ENCODE results near the gene ABCF1. TPM values are rescaled to one million over a fixed set of nuclear protein-coding genes. Genes with fewer than 3 reads are reported as not detected.

ABCF1 gene
- total RNA-seq, 1 donor: 37.3 TPM

- no peak overlapping the region for H3K27ac ChIP-seq (ENCODE audit: low read depth, low read length)
- H3K27me3 ChIP-seq (ENCODE audit: insufficient read depth, low read length): no peaks in the 10 kb centered on the region
- no peak overlapping the region for H3K4me3 ChIP-seq (ENCODE audit: insufficient read depth, low read length)
- no peak for DNase-seq (ENCODE audit: insufficient read length, low spot score, missing footprints)
- no peak overlapping the region for H2AFZ ChIP-seq (ENCODE audit: low read length)
- no peak overlapping the region for H3K4me2 ChIP-seq (ENCODE audit: insufficient read depth, low read length)
- peaks cover 14% of the 10 kb centered on the region for H3K36me3 ChIP-seq (ENCODE audit: insufficient read depth, low read length)
- TF ChIP-seq, protein P1, sequence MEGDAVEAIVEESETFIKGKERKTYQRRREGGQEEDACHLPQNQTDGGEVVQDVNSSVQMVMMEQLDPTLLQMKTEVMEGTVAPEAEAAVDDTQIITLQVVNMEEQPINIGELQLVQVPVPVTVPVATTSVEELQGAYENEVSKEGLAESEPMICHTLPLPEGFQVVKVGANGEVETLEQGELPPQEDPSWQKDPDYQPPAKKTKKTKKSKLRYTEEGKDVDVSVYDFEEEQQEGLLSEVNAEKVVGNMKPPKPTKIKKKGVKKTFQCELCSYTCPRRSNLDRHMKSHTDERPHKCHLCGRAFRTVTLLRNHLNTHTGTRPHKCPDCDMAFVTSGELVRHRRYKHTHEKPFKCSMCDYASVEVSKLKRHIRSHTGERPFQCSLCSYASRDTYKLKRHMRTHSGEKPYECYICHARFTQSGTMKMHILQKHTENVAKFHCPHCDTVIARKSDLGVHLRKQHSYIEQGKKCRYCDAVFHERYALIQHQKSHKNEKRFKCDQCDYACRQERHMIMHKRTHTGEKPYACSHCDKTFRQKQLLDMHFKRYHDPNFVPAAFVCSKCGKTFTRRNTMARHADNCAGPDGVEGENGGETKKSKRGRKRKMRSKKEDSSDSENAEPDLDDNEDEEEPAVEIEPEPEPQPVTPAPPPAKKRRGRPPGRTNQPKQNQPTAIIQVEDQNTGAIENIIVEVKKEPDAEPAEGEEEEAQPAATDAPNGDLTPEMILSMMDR (IDR thresholded peaks at IDR 0.05; ENCODE audit: extremely low read depth, low read depth, low read length): peak; percentile 23
- H3K9me3 ChIP-seq (ENCODE audit: low read depth, low read length): no peaks in the 10 kb centered on the region
- H3K79me2 ChIP-seq (ENCODE audit: insufficient read depth, low read length): no peaks in the 10 kb centered on the region
- peaks cover 4% of the 10 kb centered on the region for H3K4me1 ChIP-seq (ENCODE audit: insufficient read depth, low read length)
- no peaks in the 10 kb centered on the region for H4K20me1 ChIP-seq (ENCODE audit: insufficient read depth, low read length)
These were observed 28.3 kb upstream of the ABCF1 start for GRCh38 chr6:30542915-30543314.

DNA sequence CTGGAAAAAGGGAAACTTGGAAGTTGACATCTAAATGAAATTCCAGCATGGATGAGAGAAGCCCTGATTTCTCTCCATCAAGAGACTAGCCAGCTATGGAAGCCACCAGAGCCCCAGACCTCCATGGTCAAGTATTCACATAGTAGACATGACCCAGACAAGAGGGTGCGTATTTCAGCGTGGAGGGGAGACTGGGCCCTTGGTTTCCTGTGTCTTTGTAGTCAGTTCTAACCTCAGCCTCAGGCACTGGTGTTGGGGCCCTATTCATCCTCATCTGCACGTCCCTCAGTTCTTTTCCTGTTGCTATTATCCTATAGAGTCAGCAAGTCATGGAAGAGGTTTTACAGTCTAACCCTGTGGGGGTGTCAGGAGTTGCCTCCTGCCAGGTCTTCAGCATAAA is 27.4 kb upstream of the ABCF1 start:
- H3K4me3 ChIP-seq (ENCODE audit: insufficient read depth, low read length): no peak overlapping the region
- peaks cover 17% of the 10 kb centered on the region for H3K36me3 ChIP-seq (ENCODE audit: insufficient read depth, low read length)
- H2AFZ ChIP-seq (ENCODE audit: low read length): no peak overlapping the region
- H3K27ac ChIP-seq (ENCODE audit: low read depth, low read length): no peak overlapping the region
- no peaks in the 10 kb centered on the region for H3K9me3 ChIP-seq (ENCODE audit: low read depth, low read length)
- no peaks in the 10 kb centered on the region for H3K27me3 ChIP-seq (ENCODE audit: insufficient read depth, low read length)
- no peak for DNase-seq (ENCODE audit: insufficient read length, low spot score, missing footprints)
- no peaks in the 10 kb centered on the region for H3K79me2 ChIP-seq (ENCODE audit: insufficient read depth, low read length)
- TF ChIP-seq, protein P1 (IDR thresholded peaks at IDR 0.05; ENCODE audit: extremely low read depth, low read depth, low read length): no peak
- no peak overlapping the region for H3K4me2 ChIP-seq (ENCODE audit: insufficient read depth, low read length)
- peaks cover 4% of the 10 kb centered on the region for H3K4me1 ChIP-seq (ENCODE audit: insufficient read depth, low read length)
- H4K20me1 ChIP-seq (ENCODE audit: insufficient read depth, low read length): no peaks in the 10 kb centered on the region

GRCh38 chr6:30544666-30545272 is 26.5 kb upstream of the ABCF1 start:
- H2AFZ ChIP-seq (ENCODE audit: low read length): no peak overlapping the region
- peaks cover 4% of the 10 kb centered on the region for H3K4me1 ChIP-seq (ENCODE audit: insufficient read depth, low read length)
- H3K4me2 ChIP-seq (ENCODE audit: insufficient read depth, low read length): no peak overlapping the region
- no peak overlapping the region for H3K27ac ChIP-seq (ENCODE audit: low read depth, low read length)
- H3K27me3 ChIP-seq (ENCODE audit: insufficient read depth, low read length): no peaks in the 10 kb centered on the region
- H3K4me3 ChIP-seq (ENCODE audit: insufficient read depth, low read length): no peak overlapping the region
- TF ChIP-seq, protein P1 (IDR thresholded peaks at IDR 0.05; ENCODE audit: extremely low read depth, low read depth, low read length): peak; percentile 72
- peaks cover 21% of the 10 kb centered on the region for H3K36me3 ChIP-seq (ENCODE audit: insufficient read depth, low read length)
- DNase-seq (ENCODE audit: insufficient read length, low spot score, missing footprints): peak; percentile 81
- H3K9me3 ChIP-seq (ENCODE audit: low read depth, low read length): no peaks in the 10 kb centered on the region
- H3K79me2 ChIP-seq (ENCODE audit: insufficient read depth, low read length): no peaks in the 10 kb centered on the region
- no peaks in the 10 kb centered on the region for H4K20me1 ChIP-seq (ENCODE audit: insufficient read depth, low read length)

DNA sequence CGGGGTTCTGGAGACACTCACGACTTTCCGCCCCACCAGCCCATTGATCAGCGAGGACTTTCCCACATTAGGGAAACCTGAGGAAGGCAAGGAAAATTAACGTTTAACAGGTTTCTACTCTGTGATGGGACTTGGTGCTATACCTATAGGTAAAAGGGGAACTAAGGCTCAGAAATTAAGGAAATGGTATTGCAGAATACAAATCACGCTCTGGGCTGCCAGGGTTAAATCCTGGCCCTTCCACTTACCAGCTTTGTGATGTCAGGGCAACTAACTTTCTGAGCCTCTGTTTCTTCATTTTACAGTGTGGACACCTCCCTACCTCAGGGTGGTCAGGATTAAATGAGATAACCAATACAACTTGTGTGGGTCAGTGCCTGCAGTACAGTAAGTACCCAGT is 23.8 kb upstream of the ABCF1 start:
- H3K4me1 ChIP-seq (ENCODE audit: insufficient read depth, low read length): peaks cover 4% of the 10 kb centered on the region
- H3K79me2 ChIP-seq (ENCODE audit: insufficient read depth, low read length): no peaks in the 10 kb centered on the region
- H3K36me3 ChIP-seq (ENCODE audit: insufficient read depth, low read length): peaks cover 42% of the 10 kb centered on the region
- no peak overlapping the region for H2AFZ ChIP-seq (ENCODE audit: low read length)
- H3K27ac ChIP-seq (ENCODE audit: low read depth, low read length): no peak overlapping the region
- TF ChIP-seq, protein P1 (IDR thresholded peaks at IDR 0.05; ENCODE audit: extremely low read depth, low read depth, low read length): no peak
- no peak for DNase-seq (ENCODE audit: insufficient read length, low spot score, missing footprints)
- no peaks in the 10 kb centered on the region for H3K9me3 ChIP-seq (ENCODE audit: low read depth, low read length)
- H3K27me3 ChIP-seq (ENCODE audit: insufficient read depth, low read length): no peaks in the 10 kb centered on the region
- no peak overlapping the region for H3K4me2 ChIP-seq (ENCODE audit: insufficient read depth, low read length)
- H4K20me1 ChIP-seq (ENCODE audit: insufficient read depth, low read length): no peaks in the 10 kb centered on the region
- H3K4me3 ChIP-seq (ENCODE audit: insufficient read depth, low read length): no peak overlapping the region
